Esophagus squamous epithelium (tissue), 4 donors: ENCODE data around the gene HBS1L.

Source experiments
- CTCF ChIP-seq, 6 experiments: fragments of 450-650 bp in 4 of 6; fragments of 200-600 bp in 2 of 6; sonication (generic) in 2 of 6; IDR thresholded peaks; one replicate each; pipeline ENCODE4 v1.5.1; 2016 to 2019; ENCODE audit warnings: antibody characterized with exemption in 6 of 6, mild to moderate bottlenecking in 4 of 6, moderate library complexity in 4 of 6
- POLR2A ChIP-seq, 4 donors: fragments of 450-650 bp; IDR thresholded peaks; one replicate each; pipeline ENCODE4 v1.6.1; 2017; ENCODE audit warnings: antibody characterized with exemption in 4 of 4, mild to moderate bottlenecking in 4 of 4, moderate library complexity in 3 of 4

DNA sequence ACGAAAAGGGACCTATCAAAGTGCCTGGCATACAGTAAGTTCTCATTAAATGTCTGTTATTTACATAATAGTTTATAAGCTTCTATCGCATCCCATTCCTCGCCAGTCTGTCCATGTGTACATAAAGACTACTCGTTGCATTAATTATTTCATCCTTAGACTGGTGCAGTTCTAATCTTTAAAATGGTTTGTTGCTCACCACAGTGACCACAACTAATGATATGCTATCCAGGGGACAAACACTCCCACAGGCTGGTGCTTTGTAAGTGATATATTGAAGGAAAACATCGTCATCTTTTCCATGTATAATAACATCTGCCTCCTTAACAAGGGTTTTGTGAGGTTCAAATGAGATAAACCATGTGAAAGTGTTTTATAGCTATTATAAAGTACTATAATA is 39.0 kb upstream of the HBS1L start:
- TF ChIP-seq CTCF (IDR thresholded peaks at IDR 0.05) (no peak), POLR2A (IDR thresholded peaks at IDR 0.05) (no peak)
